C4-2B (cell line): ENCODE data around the gene LZTR1.

Source experiments
- ZFX ChIP-seq: fragments of 450-650 bp; IDR thresholded peaks from 2 replicates; pipeline ENCODE4 v1.6.1; 2017
- TF ChIP-seq, protein P1 (sequence below): fragments of 450-650 bp; conservative IDR thresholded peaks from 2 replicates; pipeline ENCODE4 v1.5.1; 2017; ENCODE audit warnings: mild to moderate bottlenecking

DNA sequence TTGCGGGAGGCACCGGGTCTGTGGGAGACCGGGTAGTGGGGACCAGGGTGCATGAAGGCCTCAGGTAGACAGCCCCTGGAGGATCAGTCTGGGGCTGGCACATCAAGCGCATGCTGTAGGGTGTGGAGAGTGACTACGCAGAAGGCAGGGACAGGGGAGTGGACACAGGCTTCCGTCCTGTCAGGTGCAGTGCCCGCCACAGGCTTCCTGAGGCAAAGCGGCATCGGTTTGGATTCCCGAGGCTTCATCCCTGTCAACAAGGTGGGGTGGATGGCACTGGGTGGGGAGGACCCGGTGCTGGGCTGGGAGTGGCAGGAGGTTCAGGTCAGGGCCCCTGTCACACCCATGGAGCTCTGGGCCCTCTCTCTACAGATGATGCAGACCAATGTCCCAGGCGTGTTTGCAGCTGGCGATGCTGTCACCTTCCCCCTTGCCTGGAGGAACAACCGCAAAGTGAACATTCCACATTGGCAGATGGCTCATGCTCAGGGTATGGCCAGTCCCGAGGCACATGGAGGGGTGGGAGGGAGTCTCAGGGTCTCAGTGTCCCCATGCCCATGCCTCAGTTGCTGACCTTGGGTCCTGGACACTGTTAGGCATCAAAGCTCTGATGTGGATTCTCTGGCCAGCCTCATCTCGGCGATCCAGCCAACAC lies 4.5 kb upstream of the LZTR1 start:
- TF ChIP-seq, protein P1, sequence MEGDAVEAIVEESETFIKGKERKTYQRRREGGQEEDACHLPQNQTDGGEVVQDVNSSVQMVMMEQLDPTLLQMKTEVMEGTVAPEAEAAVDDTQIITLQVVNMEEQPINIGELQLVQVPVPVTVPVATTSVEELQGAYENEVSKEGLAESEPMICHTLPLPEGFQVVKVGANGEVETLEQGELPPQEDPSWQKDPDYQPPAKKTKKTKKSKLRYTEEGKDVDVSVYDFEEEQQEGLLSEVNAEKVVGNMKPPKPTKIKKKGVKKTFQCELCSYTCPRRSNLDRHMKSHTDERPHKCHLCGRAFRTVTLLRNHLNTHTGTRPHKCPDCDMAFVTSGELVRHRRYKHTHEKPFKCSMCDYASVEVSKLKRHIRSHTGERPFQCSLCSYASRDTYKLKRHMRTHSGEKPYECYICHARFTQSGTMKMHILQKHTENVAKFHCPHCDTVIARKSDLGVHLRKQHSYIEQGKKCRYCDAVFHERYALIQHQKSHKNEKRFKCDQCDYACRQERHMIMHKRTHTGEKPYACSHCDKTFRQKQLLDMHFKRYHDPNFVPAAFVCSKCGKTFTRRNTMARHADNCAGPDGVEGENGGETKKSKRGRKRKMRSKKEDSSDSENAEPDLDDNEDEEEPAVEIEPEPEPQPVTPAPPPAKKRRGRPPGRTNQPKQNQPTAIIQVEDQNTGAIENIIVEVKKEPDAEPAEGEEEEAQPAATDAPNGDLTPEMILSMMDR: no peak
- TF ChIP-seq ZFX: no peak
